SK-N-SH (cell line): ENCODE data around the gene CYBRD1. TPM values are rescaled to one million over a fixed set of nuclear protein-coding genes. Genes with fewer than 3 reads are reported as not detected.

ENCODE experiments used
- CTCF ChIA-PET: fragments of 300-600, 350-600 bp; formaldehyde crosslinking; extraction: SDS; loops from one replicate; lab custom pipeline; 2021; lab: Yijun Ruan, JAX
- POLR2A ChIA-PET: fragments of 350-600 bp; sonication (Branson Sonifier 250); formaldehyde crosslinking; extraction: SDS; loops from one replicate; lab custom pipeline; 2020; ENCODE audit warnings: antibody characterized with exemption, inconsistent platforms; lab: Yijun Ruan, JAX
- DNase-seq: peaks from one replicate; pipeline ENCODE4 v3.0.0; 2012
- H2AFZ ChIP-seq: fragments of 200-600 bp; sonication (generic); 2 replicates; pipeline ENCODE4 v1.8.1; 2016; ENCODE audit warnings: antibody characterized with exemption, mild to moderate bottlenecking, low read depth
- H3F3A ChIP-seq: fragments of 200-600 bp; sonication (generic); replicated peaks from 2 replicates; pipeline ENCODE3; 2016; ENCODE audit warnings: antibody characterized with exemption, mild to moderate bottlenecking; ENCODE audit not compliant: insufficient read depth
- H3K27ac ChIP-seq, 2 experiments: fragments of 200-500 bp in 1 of 2; fragments of 200-600 bp in 1 of 2; sonication (Bioruptor generic) in 1 of 2; sonication (generic), shearing (Covaris generic) in 1 of 2; 2 replicates each; pipeline versions ENCODE4 v1.5.1 to v1.6.1; 2014 to 2016; ENCODE audit warnings: low read depth in 2 of 2, inconsistent platforms in 1 of 2, low read length in 1 of 2, mild to moderate bottlenecking in 1 of 2, mixed read lengths in 1 of 2
- H3K27me3 ChIP-seq: fragments of 200-600 bp; sonication (generic), shearing (Covaris generic); 2 replicates; pipeline ENCODE4 v1.6.1; 2016; ENCODE audit warnings: mixed run types; ENCODE audit not compliant: insufficient read depth
- H3K36me3 ChIP-seq, 2 experiments: fragments of 200-500 bp in 1 of 2; fragments of 200-600 bp in 1 of 2; sonication (Bioruptor generic) in 1 of 2; sonication (generic) in 1 of 2; replicated peaks in 1 of 2; 2 replicates each; pipeline versions ENCODE3 to v1.5.1; 2014 to 2016; ENCODE audit warnings: low read length in 1 of 2, mild to moderate bottlenecking in 1 of 2; ENCODE audit not compliant: insufficient read depth in 2 of 2, control insufficient read depth in 1 of 2
- H3K4me1 ChIP-seq, 2 experiments: fragments of 200-500 bp in 1 of 2; fragments of 200-600 bp in 1 of 2; sonication (Bioruptor generic) in 1 of 2; sonication (generic), shearing (Covaris generic) in 1 of 2; 2 replicates each; pipeline versions ENCODE4 v1.5.1 to v1.6.1; 2014 to 2016; ENCODE audit warnings: low read depth in 1 of 2, low read length in 1 of 2, mixed run types in 1 of 2; ENCODE audit not compliant: insufficient read depth in 2 of 2, control insufficient read depth in 1 of 2
- H3K4me2 ChIP-seq: fragments of 200-600 bp; sonication (generic), shearing (Covaris generic); 2 replicates; pipeline ENCODE4 v1.6.1; 2017; ENCODE audit warnings: mixed run types
- H3K4me3 ChIP-seq, 2 experiments: fragments of 200-500 bp in 1 of 2; fragments of 200-600 bp in 1 of 2; sonication (Bioruptor generic) in 1 of 2; sonication (generic), shearing (Covaris generic) in 1 of 2; 2 replicates each; pipeline versions ENCODE4 v1.5.1 to v1.8.1; 2014 to 2016; ENCODE audit warnings: low read depth in 2 of 2, inconsistent platforms in 1 of 2, low read length in 1 of 2, mild to moderate bottlenecking in 1 of 2, mixed read lengths in 1 of 2, moderate library complexity in 1 of 2
- H3K79me2 ChIP-seq: fragments of 200-600 bp; sonication (generic); 2 replicates; pipeline ENCODE4 v1.8.1; 2017; ENCODE audit warnings: mild to moderate bottlenecking; ENCODE audit not compliant: insufficient read depth
- H3K9ac ChIP-seq: fragments of 200-600 bp; sonication (generic); 2 replicates; pipeline ENCODE4 v1.6.1; 2017; ENCODE audit warnings: mixed run types
- H3K9me2 ChIP-seq: fragments of 200-600 bp; sonication (generic); 2 replicates; pipeline ENCODE4 v1.6.1; 2017; ENCODE audit warnings: mixed run types
- H3K9me3 ChIP-seq: fragments of 200-600 bp; sonication (generic); 2 replicates; pipeline ENCODE4 v1.6.1; 2017; ENCODE audit warnings: mixed run types, mild to moderate bottlenecking, moderate library complexity
- H4K20me1 ChIP-seq: fragments of 200-600 bp; sonication (generic); 2 replicates; pipeline ENCODE4 v1.6.1; 2017; ENCODE audit warnings: mild to moderate bottlenecking, mixed run types; ENCODE audit not compliant: insufficient read depth
- CHD2 ChIP-seq: fragments of 150-350 bp; IDR thresholded peaks from 2 replicates; pipeline ENCODE4 v1.6.1; 2018; ENCODE audit warnings: low read length; ENCODE audit not compliant: partially characterized antibody
- CTCF ChIP-seq: fragments of 200-600 bp; sonication (generic); IDR thresholded peaks from 2 replicates; pipeline ENCODE4 v1.6.1; 2017; ENCODE audit warnings: antibody characterized with exemption, mild to moderate bottlenecking, moderate library complexity
- EP300 ChIP-seq, 2 experiments: IDR thresholded peaks; 2 replicates each; pipeline versions ENCODE4 v1.4.0 to v1.6.1; 2012; ENCODE audit warnings: borderline replicate concordance in 1 of 2, low read depth in 1 of 2, low read length in 1 of 2
- GABPA ChIP-seq: IDR thresholded peaks from 2 replicates; pipeline ENCODE4 v1.4.0; 2012; ENCODE audit warnings: low read depth, mild to moderate bottlenecking
- MAX ChIP-seq: IDR thresholded peaks from 2 replicates; pipeline ENCODE4 v1.4.0; 2012; ENCODE audit warnings: low read depth
- NFIC ChIP-seq: IDR thresholded peaks from 2 replicates; pipeline ENCODE4 v1.4.0; 2012; ENCODE audit warnings: borderline replicate concordance
- POLR2AphosphoS5 ChIP-seq: IDR thresholded peaks from 2 replicates; pipeline ENCODE4 v1.6.1; 2012; ENCODE audit warnings: low read depth, low read length
- RAD21 ChIP-seq: IDR thresholded peaks from 2 replicates; pipeline ENCODE4 v1.6.1; 2012; ENCODE audit warnings: mild to moderate bottlenecking, low read length
- TAF1 ChIP-seq: IDR thresholded peaks from 2 replicates; pipeline ENCODE4 v1.6.1; 2012; ENCODE audit warnings: low read depth, mild to moderate bottlenecking, low read length, moderate library complexity, borderline replicate concordance
- TEAD4 ChIP-seq: IDR thresholded peaks from 2 replicates; pipeline ENCODE4 v1.4.0; 2012; ENCODE audit warnings: mild to moderate bottlenecking, borderline replicate concordance; ENCODE audit not compliant: insufficient read depth
- USF1 ChIP-seq: IDR thresholded peaks from 2 replicates; pipeline ENCODE4 v1.4.0; 2012; ENCODE audit warnings: low read depth, borderline replicate concordance
- USF2 ChIP-seq: fragments of 150-350 bp; IDR thresholded peaks from 2 replicates; pipeline ENCODE4 v1.6.1; 2017; ENCODE audit warnings: antibody characterized with exemption, low read length, low read depth, borderline replicate concordance
- WGBS: methylation state at CpG from one replicate; pipeline ENCODE4 v1.1.6; 2017; ENCODE audit warnings: low lambda C conversion rate; 5-methylcytosine and 5-hydroxymethylcytosine counted together
- polyA plus RNA-seq, 3 experiments: library from polyadenylated mRNA; depleted of rRNA; stranded (reverse); fragments of >200 nt; gene quantifications; 2 replicates each; pipeline ENCODE4 v1.2.3, GENCODE V29; 2012

The CYBRD1 gene
- polyA plus RNA-seq (2012; rRNA removed), result 21.1 and 34.8 TPM in 2 replicates
- 34.5 and 35.0 TPM in 2 replicates for polyA plus RNA-seq (2012; cell fraction: cytosol; rRNA removed)
- polyA plus RNA-seq (2012; cell fraction: nucleus; rRNA removed), result 12.9 and 19.4 TPM in 2 replicates

- no peaks in the 10 kb centered on the region for H3K27me3 ChIP-seq
These were observed at the start of gene CYBRD1 for GRCh38 chr2:171522052-171522787. Gene CYBRD1, plus strand, starts transcription at chr2:171522474. Its CDS starts 72 bp downstream, at chr2:171522546.

More at GRCh38 chr2:171522052-171522787, at the start of gene CYBRD1:
- no peaks in the 10 kb centered on the region for H3K9me2 ChIP-seq
- H3K9ac ChIP-seq, result peak within 1 kb of the TSS; percentile 86
- CTCF ChIA-PET, result interaction anchor here (1.2 to 1.5 kb wide), 3 partner anchors 8 to 106 kb away, joined by 3 to 5 read pairs (median 5); no protein-coding TSS in a partner anchor
- H3K79me2 ChIP-seq, result peaks cover 42% of the 10 kb centered on the region
- no peaks in the 10 kb centered on the region for H4K20me1 ChIP-seq
- WGBS, result 16% methylated on average over 14 of the region's 45 CpGs
- H3K4me2 ChIP-seq, result peak within 1 kb of the TSS; percentile 98
- H3K36me3 ChIP-seq, result no peaks in the 10 kb centered on the region
- peaks cover 6% of the 10 kb centered on the region for H3F3A ChIP-seq
- DNase-seq, result peak; percentile 78
- peak within 1 kb of the TSS; percentile 72 to 75 for H3K27ac ChIP-seq
- TF ChIP-seq RAD21, result no peak
- TF ChIP-seq MAX, result peak; percentile 56; the same call in 1 of the 2 replicates
- no peak for TF ChIP-seq USF2
- peak; percentile 77 for TF ChIP-seq POLR2AphosphoS5
- no peak for TF ChIP-seq GABPA
- TF ChIP-seq TEAD4, result 0 out of 2 replicates have a peak, but pooled peaks have one; percentile 32
- no peak for TF ChIP-seq CHD2
- TF ChIP-seq TAF1, result peak; percentile 36; the same call in 1 of the 2 replicates
- TF ChIP-seq EP300 (IDR thresholded peaks at IDR 0.05; ENCODE audit: borderline replicate concordance in 1 of 2, low read depth in 1 of 2, low read length in 1 of 2), result peak in 1 of 2 experiments; percentile 19; a peak in 1 of 4 replicates
- peak; percentile 63; the same call in 1 of the 2 replicates for TF ChIP-seq NFIC
- TF ChIP-seq USF1, result peak; percentile 56
- TF ChIP-seq CTCF, result peak; percentile 20; the same call in 1 of the 2 replicates
- no peaks in the 10 kb centered on the region for H3K9me3 ChIP-seq
- POLR2A ChIA-PET, result no interaction called here
- H3K4me1 ChIP-seq, result peaks cover 0 to 15% of the 10 kb centered on the region in 2 experiments; a peak in 2 of 4 replicates
- peak within 1 kb of the TSS; percentile 90 for H2AFZ ChIP-seq
- H3K4me3 ChIP-seq, result peak within 1 kb of the TSS; percentile 81 to 93
